Endothelial cell (in vitro differentiated cells): ENCODE results near the gene ADD1. TPM values are rescaled to one million over a fixed set of nuclear protein-coding genes. Genes with fewer than 3 reads are reported as not detected.

Experiments used
- total RNA-seq: library from RNA; stranded (reverse); fragmentation: NEBNext Ultra II Directional; extraction: Animal tissue kit (Norgen Biotek cat#: 25700); gene quantifications from one replicate; pipeline ENCODE4 v1.2.1, GENCODE V29; 2021; ENCODE audit not compliant: unreplicated experiment

Gene ADD1
- total RNA-seq, 1 donor from 2014 or later: 337 TPM

Other genes starting within 250 kb of the ADD1 start
- gene TNIP2, start 87.5 kb upstream of the ADD1 start, total RNA-seq: 29.3 TPM
- gene SH3BP2, start 50.8 kb upstream of the ADD1 start, total RNA-seq: 150 TPM
- gene NOP14, start 119.6 kb downstream of the ADD1 start, total RNA-seq: 22.9 TPM
- 5.9 TPM for gene GRK4, start 119.7 kb downstream of the ADD1 start, total RNA-seq
- not detected for gene HTT-AS, start 230.7 kb downstream of the ADD1 start, total RNA-seq
- 62.4 TPM for gene HTT, start 230.8 kb downstream of the ADD1 start, total RNA-seq